IPS-18c (cell line): ENCODE results near the gene MYO15A.

Source experiments
- H3K4me3 ChIP-seq: 2 replicates; pipeline ENCODE4 v1.7.0; 2013; ENCODE audit warnings: low read depth, mild to moderate bottlenecking, low read length, moderate library complexity; ENCODE audit not compliant: insufficient read depth
- H3K9me3 ChIP-seq: one replicate; pipeline ENCODE4 v1.6.1; 2013; ENCODE audit warnings: mild to moderate bottlenecking, low read length, moderate library complexity; ENCODE audit not compliant: control insufficient read depth, insufficient read depth

MYO15A gene

DNA sequence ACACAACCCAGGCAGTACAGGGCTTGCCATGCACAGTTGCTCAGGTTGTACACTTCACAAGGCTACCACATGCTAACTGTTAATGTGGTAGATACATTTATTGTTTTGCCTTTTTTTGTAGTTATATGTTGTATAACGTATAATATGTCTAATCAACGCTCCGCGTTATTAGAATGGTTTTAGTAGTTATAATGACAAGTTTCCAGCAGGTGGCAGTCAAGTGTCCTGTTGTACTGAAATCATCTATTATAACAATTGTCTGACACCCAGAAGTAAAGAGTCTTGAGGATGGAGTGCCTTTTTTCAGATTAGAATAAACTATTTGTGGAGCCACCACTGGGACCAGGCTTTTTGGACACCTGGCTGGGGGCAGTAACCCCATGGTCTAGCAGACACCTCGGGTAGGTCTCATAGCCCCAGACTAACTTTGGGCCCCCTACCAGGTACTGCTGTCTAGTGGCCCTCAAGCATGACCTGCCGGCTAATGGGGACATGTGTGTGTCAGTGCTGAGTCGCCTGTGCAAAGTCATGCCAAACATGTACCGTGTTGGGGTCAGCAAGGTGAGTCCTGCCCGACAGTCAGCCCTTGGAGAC lies 32.8 kb downstream of the MYO15A start:
- H3K4me3 ChIP-seq: no peak overlapping the region

DNA sequence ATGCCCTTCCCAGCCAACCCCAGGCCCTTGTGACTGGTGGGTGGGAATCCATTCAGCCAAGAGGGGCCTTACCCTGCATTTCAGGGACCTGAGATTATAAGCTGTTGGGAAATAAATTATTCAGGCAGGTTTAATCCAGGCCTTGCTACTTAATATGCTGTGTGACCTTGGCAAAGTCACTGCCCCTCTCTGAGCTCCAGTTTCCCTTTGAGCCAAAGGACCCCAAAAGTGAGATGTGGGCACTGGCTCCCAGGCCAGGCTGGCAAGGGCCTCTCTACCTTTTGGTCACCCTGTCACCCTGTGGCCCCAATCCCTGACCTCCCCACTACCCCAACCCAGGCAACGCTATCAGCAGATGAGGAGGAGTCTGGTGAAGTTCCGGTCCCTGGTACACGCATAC lies 33.9 kb downstream of the MYO15A start:
- Histone ChIP-seq H3K4me3 (no peak overlapping the region), H3K9me3 (no peaks in the 10 kb centered on the region)

More for the DNA sequence above, 32.8 kb downstream of the MYO15A start:
- H3K9me3 ChIP-seq: no peaks in the 10 kb centered on the region

DNA sequence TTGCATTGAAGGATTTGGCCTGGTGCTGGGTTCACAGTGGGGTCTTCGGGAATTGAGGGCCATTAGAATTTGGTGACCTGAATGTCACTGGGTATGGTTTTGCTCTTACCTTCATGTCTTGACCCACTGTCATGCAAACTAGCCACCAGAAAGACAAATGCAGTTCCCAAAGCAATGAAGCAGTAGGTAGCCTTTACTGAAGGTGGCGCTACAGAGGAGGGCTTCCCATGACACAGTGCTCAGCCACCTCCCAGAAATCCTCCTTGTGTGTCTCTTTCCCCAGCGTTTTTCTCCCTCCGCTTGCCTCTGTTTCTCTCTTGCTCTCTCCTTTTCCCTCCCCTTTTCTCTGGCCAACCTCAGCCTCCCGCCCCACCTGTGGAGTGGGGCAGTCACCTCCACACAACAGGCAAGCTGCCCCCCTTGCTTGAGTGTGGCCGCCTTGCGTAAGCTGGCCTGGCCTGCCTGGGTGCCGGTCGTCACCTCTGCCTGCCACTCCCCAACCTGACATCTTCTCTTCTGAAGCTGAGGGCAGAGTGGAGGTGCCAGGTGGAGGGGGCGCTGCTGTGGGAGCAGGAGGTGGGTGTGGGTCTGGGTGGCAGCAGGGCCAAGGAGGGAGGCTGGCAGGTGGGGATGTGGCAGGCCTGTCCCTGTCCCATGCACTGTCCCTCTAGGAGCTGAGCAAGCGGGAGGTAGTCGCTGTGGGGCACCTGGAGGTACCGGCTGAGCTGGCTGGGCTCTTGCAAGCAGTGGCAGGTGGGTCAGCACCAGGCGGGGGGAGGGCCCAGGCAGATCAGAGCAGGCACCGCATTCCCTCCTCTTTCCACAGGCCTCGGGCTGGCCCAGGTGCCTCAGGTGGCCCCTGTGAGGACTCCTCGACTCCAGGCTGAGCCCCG lies 34.7 kb downstream of the MYO15A start:
- no peak overlapping the region for H3K4me3 ChIP-seq
- H3K9me3 ChIP-seq: no peaks in the 10 kb centered on the region

DNA sequence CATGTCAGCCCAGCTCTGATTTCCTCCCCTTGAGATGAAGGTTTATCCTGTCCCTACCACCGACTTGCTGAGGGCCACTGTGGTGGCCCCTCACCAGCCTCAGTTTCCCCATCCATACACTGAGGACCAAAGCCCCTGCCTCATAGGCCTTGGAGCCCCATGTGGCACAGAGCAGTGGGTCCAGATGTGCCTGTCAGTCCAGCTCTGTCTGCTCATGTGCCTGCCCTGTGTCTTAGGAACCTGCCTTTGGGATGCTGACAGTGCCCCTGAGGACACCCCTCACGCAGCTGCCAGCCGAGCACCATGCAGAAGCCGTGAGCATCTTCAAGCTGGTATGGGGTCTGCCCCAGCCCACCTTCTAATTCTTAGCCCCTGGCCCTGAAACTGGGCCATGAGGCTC lies 35.7 kb downstream of the MYO15A start:
- Histone ChIP-seq H3K9me3 (no peaks in the 10 kb centered on the region), H3K4me3 (no peak overlapping the region)

DNA sequence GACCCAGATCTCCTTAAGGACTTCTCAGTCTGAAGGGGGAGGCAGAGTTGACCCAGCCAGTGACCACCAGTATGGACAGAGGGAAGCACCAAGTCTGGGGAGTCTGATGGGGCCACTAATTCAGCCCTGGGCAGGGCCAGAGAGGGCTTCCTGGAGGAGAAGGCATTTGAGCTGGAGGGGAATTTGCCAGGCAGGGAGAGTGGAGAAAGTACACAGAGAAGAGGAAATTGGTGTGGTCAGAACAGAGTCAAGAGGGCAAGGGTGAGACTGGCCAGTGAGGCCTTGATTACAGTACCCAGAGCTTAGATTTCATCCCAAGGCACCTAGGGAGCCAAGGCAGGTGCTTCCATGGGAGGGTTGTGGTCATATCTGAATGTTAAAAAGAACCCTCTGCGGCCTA lies 36.3 kb downstream of the MYO15A start:
- H3K4me3 ChIP-seq: no peak overlapping the region
- H3K9me3 ChIP-seq: no peaks in the 10 kb centered on the region

DNA sequence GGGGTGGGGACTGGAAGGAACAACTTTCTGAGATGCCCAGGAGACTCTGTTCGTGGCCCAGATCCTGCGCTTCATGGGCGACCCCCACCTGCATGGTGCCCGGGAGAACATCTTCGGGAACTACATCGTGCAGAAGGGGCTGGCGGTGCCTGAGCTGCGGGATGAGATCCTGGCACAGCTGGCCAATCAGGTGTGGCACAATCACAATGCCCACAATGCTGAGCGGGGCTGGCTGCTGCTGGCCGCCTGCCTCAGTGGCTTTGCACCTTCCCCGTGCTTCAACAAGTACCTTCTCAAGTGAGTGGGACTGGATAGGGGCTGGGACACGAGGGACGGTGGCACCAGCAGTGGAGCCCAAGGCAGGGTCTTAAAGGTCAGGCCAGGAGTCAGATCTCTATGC lies 37.3 kb downstream of the MYO15A start:
- no peaks in the 10 kb centered on the region for H3K9me3 ChIP-seq
- H3K4me3 ChIP-seq: no peak overlapping the region

DNA sequence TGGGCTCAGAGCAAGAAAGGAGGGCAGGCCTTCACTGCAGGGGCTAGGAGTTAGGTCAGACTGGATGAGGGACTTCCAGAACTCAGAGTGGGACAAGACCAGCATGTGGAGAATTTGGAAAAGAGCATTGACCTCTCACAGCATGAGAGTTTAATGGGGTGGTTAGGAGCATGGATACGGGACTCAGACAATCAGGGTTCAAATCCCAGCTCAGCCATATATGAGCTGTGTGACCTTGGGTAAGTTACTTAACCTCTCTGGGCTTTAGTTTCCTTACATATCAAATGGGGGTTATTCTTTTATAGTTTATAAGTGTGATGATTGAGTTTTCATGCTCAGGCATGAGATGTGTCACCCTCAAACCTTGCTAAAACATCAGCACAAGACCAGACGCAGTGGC lies 37.7 kb downstream of the MYO15A start:
- no peaks in the 10 kb centered on the region for H3K9me3 ChIP-seq

DNA sequence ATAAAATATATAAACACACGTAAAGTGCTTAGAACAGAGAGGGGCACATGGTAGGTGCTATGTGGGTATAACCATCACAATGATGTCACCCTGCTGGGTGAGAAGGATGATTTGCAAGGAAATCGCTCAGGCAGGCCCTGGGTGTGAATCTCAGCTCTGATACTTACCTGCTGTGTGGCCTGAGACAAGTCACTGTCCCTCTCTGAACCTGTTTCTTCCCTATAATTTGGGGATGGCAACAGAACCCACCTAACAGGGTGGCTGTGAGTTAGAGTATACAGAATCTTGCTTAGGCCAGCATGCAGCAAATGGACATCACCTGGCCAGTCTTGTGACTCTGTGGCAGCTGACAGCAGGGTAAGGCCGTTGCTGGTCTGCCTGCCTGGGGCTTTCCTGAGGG lies 38.4 kb downstream of the MYO15A start:
- no peaks in the 10 kb centered on the region for H3K9me3 ChIP-seq
- H3K4me3 ChIP-seq: no peak overlapping the region

More for the DNA sequence above, 37.7 kb downstream of the MYO15A start:
- no peak overlapping the region for H3K4me3 ChIP-seq

DNA sequence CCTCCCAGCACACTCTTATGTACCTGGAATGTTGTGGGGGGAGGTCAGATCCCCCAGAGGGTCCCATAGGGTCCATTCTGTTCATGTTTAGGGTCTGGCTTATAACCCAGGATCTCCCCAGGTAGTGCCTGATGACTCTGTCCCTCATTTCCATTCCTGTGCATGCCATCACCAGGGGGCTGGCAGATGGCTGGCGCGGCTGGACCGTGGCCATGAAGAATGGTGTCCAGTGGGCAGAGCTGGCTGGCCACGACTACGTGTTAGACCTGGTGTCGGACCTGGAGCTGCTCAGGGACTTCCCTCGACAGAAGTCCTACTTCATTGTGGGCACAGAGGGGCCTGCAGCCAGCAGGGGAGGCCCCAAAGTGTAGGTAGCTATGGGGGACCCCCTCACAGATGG lies 40.0 kb downstream of the MYO15A start:
- Histone ChIP-seq H3K9me3 (no peaks in the 10 kb centered on the region), H3K4me3 (no peak overlapping the region)

DNA sequence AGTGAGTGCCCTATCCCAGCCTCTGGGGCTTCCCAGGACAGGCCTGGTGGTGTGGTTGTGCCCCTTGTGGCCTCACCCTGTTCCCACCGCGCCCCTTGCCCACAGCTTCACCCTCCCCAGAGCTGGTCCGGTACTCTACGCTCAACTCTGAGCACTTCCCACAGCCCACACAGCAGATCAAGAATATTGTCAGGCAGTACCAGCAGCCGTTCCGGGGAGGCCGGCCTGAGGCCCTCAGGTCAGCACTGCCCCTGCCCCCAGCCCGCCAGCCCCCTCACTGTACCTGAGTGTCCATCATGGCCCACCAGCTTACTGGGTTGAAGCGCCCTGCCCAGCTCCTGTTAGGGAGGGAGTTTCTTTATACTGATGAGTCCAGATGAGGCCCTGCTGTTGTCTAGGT lies 42.7 kb downstream of the MYO15A start:
- no peak overlapping the region for H3K4me3 ChIP-seq
- no peaks in the 10 kb centered on the region for H3K9me3 ChIP-seq

DNA sequence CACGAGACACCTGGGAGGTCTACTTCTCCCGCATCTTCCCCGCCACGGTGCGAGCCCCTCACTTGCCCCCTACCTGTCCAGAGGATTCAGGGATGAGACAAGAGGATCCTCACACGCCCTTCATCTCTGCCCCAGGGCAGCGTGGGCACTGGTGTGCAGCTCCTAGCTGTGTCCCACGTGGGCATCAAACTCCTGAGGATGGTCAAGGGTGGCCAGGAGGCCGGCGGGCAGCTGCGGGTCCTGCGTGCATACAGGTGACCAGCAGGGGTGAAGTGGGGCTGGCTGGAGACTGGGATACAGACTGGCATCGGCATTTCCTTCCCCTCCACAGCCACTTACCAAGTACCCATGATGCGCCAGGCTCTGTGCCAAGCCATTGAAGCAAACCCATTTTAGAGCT lies 46.6 kb downstream of the MYO15A start:
- H3K9me3 ChIP-seq: no peaks in the 10 kb centered on the region
- H3K4me3 ChIP-seq: no peak overlapping the region

DNA sequence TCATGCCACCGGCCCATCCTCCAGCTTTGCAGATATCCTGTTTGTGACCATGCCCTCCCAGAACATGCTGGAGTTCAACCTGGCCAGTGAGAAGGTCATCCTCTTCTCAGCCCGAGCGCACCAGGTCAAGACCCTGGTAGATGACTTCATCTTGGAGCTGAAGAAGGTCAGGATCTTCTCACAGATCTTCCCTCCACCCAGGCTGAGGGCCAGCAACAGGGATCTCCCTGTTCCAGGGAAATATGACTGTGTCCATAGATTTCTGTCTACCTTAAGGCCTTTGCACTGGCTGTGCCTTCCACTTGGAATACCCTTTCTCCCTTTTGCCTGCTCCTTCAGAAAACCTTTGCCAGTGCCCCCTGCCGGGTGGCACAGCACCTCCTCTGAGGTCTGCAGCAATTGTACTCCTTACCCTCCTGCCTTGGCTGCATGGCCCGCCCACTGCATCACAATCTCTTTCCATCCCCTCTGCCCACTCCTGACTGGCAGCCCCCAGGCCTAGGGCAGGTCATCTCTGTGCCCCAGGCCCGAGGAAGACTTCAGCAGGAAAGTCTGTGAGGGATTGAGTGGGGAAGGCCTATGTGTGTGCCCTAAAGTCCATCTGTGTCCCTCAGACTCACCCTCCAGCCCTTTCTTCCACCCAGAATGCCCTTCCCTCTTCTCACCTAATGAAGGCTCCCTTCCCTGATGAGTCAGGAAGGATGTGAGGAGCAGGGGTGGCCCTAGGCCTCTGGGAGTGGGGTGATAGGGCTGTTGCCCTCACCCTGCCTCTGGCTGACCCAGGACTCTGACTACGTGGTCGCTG lies 47.8 kb downstream of the MYO15A start:
- Histone ChIP-seq H3K4me3 (no peak overlapping the region), H3K9me3 (no peaks in the 10 kb centered on the region)

DNA sequence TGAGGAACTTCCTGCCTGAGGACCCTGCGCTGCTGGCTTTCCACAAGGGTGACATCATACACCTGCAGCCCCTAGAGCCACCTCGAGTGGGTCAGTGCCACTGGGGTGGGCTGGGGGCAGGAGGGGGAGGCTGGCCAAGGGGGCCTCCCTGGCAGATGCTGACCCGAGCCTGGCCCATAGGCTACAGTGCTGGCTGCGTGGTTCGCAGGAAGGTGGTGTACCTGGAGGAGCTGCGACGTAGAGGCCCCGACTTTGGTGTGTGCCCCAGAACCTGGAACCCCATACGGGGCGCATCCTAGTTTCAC lies 48.4 kb downstream of the MYO15A start:
- Histone ChIP-seq H3K9me3 (no peaks in the 10 kb centered on the region), H3K4me3 (no peak overlapping the region)

DNA sequence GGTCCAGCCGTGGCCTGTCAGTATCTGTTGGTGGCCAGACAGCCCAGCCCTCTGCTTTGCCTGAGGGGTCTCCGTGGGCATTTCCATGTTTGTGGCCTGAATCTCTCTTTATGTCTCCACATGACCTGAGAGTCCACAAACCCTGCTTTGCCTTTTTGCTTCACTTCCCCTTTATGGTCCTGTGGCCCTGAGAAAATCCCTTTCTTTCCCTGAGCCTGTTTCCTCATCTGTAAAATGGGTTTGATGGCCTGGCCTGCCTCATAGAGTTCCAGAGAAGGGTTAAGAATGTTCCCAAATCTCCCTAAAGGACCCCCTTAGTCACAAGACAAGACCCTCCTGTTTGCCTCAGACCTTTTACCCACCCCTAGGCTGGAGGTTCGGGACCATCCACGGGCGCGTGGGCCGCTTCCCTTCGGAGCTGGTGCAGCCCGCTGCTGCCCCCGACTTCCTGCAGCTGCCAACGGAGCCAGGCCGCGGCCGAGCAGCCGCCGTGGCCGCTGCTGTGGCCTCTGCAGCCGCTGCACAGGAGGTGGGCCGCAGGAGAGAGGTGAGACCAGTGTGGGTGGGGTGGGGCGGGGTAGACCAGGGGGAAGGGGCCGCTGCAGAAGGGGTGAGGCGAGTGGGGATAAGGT lies 48.9 kb downstream of the MYO15A start:
- H3K4me3 ChIP-seq: no peak overlapping the region; the same call in 1 of the 2 replicates
- no peaks in the 10 kb centered on the region for H3K9me3 ChIP-seq

DNA sequence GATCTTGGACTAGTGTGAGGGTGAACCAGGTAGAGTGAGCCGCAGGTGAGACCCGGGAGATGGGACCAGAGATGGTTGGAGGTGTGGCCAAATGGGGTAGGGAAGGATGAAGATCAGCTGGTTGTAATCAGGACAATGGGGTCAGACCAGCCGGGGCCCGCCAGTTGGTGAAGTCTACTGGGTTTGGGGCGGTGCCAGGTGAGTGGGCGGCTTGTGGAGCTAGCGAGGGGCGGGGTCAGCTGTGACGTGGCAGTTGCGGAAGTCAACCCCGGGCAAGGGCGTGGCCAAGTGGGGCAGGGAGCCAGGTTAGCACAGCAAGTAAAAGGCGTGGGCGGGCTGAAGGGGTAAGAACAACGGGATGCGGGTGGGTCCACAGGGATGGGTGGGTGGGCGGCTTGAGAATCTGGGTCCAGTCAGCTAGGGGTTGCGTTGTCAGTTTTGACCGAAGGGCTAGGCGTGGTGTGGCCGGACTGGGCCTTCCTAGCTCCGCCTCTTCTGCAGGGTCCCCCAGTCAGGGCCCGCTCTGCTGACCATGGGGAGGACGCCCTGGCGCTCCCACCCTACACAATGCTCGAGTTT lies 49.6 kb downstream of the MYO15A start:
- Histone ChIP-seq H3K4me3 (peak overlapping the region; percentile 61; the same call in 1 of the 2 replicates), H3K9me3 (no peaks in the 10 kb centered on the region)

DNA sequence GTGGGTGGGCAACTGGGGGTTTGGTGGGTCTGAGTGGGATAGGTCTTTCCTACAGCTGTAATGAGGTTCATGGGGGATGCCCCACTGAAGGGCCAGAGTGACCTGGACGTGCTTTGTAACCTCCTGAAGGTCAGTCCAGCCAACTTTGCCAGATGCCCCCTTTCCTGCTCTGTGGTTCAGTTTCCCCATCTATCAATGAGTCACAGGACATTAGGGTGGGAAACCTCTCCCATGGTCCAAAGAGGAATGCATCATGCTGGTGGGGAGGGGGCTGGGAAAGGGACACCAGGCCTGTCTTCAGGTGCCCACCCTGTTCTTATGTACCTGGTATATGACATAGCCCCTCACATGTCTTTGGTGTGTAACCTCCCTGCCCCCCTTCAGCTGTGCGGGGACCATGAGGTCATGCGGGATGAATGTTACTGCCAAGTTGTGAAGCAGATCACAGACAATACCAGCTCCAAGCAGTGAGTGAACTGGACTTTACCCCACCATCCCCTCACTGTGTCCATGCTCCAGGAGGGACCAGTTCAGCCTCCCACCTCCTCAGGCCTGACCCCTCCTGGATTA lies 51.1 kb downstream of the MYO15A start:
- Histone ChIP-seq H3K9me3 (peaks cover 2% of the 10 kb centered on the region), H3K4me3 (no peak overlapping the region)
